H1 (cell line): ENCODE results near the gene CASZ1. TPM values are rescaled to one million over a fixed set of nuclear protein-coding genes. Genes with fewer than 3 reads are reported as not detected.

Experiments
- CBX5 ChIP-seq: fragments of 300-800, 300-1000 bp; sonication (generic); IDR thresholded peaks from 2 replicates; pipeline ENCODE4 v1.7.1; 2016; ENCODE audit warnings: antibody characterized with exemption, low read length, low read depth
- SIN3A ChIP-seq, 2 experiments: IDR thresholded peaks in 1 of 2; conservative IDR thresholded peaks in 1 of 2; 2 replicates each; pipeline ENCODE4 v1.6.1; 2011 to 2012; ENCODE audit warnings: low read length in 2 of 2, improper control_type of control experiment in 1 of 2, low read depth in 1 of 2, mild to moderate bottlenecking in 1 of 2
- SIRT6 ChIP-seq: IDR thresholded peaks from one replicate; pipeline ENCODE4 v1.7.1; 2012; ENCODE audit warnings: low read length, inconsistent platforms
- SUZ12 ChIP-seq: fragments of 200-600 bp; sonication (generic); IDR thresholded peaks from 2 replicates; pipeline ENCODE4 v1.6.1; 2012; ENCODE audit warnings: mild to moderate bottlenecking, inconsistent platforms, low read length, moderate library complexity, mixed read lengths
- ZNF274 ChIP-seq: IDR thresholded peaks from 2 replicates; pipeline ENCODE4 v1.7.0; 2012; ENCODE audit warnings: low read length, borderline replicate concordance; ENCODE audit errors: extremely low read depth
- polyA plus RNA-seq, 7 experiments: library from polyadenylated mRNA; depleted of rRNA in 3 of 7; stranded (reverse) in 5 of 7; unstranded in 2 of 7; fragments of >200 nt in 5 of 7; fragments of 200-250 nt in 2 of 7; gene quantifications; 1 replicate in 5 of 7; 2 replicates in 1 of 7; 4 replicates in 1 of 7; pipeline versions ENCODE4 v1.2.1 to v1.2.3, GENCODE V29; 2011 to 2013; ENCODE audit warnings: missing spikeins in 2 of 7, mixed read lengths in 2 of 7
- total RNA-seq: library from RNA; stranded (reverse); fragmentation: NEBNext Ultra II Directional; extraction: Animal tissue kit (Norgen Biotek cat#: 25700); gene quantifications from 2 replicates; pipeline ENCODE4 v1.2.1, GENCODE V29; 2021

Gene CASZ1
- total and polyA plus RNA-seq, 2 of the 8 experiments (the other 6 are each of a cell fraction or from before 2014, with no cell fraction given): 4.4 to 7.7 TPM

- TF ChIP-seq SIN3A (conservative IDR thresholded peaks at IDR 0.05 in 1 of 2, IDR thresholded peaks at IDR 0.05 in 1 of 2; ENCODE audit: low read depth in 1 of 2, low read length in 2 of 2) (no peak), SUZ12 (no peak), CBX5 (no peak), SIRT6 (no peak), ZNF274 (no peak)
- TF ChIP-seq, all 59 proteins: peak for 0
Measured at GRCh38 chr1:10771789-10772188, 24.7 kb downstream of the CASZ1 start (continued).
